GM10248 (cell line): ENCODE results near the gene SCAI.

Experiments
- CTCF ChIA-PET: fragments of 300-600 bp; sonication (Branson Sonifier 250); formaldehyde crosslinking; extraction: SDS; loops from one replicate; lab custom pipeline; 2021; ENCODE audit warnings: antibody characterized with exemption; lab: Yijun Ruan, JAX
- POLR2A ChIA-PET: fragments of 350-650 bp; sonication (Branson Sonifier 250); formaldehyde crosslinking; extraction: SDS; loops from one replicate; lab custom pipeline; 2020; ENCODE audit warnings: antibody characterized with exemption; lab: Yijun Ruan, JAX
- DNase-seq: peaks from one replicate; pipeline ENCODE4 v3.0.0; 2012; ENCODE audit errors: extremely low spot score
- TF ChIP-seq, protein P1 (sequence below): IDR thresholded peaks from 2 replicates; pipeline ENCODE4 v1.5.1; 2012; ENCODE audit warnings: mild to moderate bottlenecking, low read depth; ENCODE audit errors: extremely low read depth, missing control alignments, control extremely low read depth

The SCAI gene

DNA sequence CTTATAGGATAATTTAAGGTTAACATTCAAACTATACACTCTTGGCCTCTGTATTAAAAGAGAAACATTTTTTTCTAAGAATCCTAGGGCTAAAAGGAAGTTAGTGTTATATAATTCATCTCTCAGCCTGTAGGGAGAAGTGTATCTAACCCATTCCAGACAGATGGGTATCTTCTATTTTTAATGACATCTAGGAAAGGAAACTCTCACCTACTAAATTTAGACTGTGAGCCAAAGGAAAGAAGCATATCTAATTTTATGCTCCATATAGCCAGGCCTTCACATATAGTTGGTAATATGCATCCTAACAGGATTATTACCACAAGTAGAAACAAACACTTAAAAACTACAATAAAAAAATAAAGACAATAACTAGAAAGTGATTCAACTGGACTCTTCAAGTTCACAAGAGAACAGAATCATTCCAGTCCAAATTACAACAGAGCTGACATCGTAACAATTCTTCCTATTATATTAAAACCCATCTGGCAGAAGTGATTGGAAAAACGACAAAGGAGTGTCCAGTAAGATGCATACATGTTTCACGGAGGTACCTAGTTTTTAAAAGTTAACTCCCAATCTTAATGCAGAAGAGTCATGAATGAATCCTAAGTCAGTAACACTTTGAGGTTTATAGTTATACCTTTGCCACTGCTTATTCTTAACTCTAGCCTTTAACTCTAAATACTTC, 39.4 kb downstream of the SCAI start:
- no peak for DNase-seq
- TF ChIP-seq, protein P1, sequence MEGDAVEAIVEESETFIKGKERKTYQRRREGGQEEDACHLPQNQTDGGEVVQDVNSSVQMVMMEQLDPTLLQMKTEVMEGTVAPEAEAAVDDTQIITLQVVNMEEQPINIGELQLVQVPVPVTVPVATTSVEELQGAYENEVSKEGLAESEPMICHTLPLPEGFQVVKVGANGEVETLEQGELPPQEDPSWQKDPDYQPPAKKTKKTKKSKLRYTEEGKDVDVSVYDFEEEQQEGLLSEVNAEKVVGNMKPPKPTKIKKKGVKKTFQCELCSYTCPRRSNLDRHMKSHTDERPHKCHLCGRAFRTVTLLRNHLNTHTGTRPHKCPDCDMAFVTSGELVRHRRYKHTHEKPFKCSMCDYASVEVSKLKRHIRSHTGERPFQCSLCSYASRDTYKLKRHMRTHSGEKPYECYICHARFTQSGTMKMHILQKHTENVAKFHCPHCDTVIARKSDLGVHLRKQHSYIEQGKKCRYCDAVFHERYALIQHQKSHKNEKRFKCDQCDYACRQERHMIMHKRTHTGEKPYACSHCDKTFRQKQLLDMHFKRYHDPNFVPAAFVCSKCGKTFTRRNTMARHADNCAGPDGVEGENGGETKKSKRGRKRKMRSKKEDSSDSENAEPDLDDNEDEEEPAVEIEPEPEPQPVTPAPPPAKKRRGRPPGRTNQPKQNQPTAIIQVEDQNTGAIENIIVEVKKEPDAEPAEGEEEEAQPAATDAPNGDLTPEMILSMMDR: no peak
- CTCF ChIA-PET: no interaction called here
- POLR2A ChIA-PET: no interaction called here

- ChIA-PET CTCF (interaction anchor here (1.7 kb wide), 1 partner anchor 9 kb away, joined by 4 read pairs; no protein-coding TSS in a partner anchor), POLR2A (no interaction called here)
- DNase-seq: no peak
- TF ChIP-seq, protein P1: no peak
Measured at GRCh38 chr9:125103021-125103420, 40.3 kb downstream of the SCAI start.

- DNase-seq: no peak
- TF ChIP-seq, protein P1: no peak
- CTCF ChIA-PET: interaction anchor here (1.2 to 1.8 kb wide), 4 partner anchors 10 to 241 kb away, joined by 3 to 5 read pairs (median 4); partner anchors contain the start of gene SCAI
- POLR2A ChIA-PET: no interaction called here
Measured at GRCh38 chr9:125100822-125101221, 42.5 kb downstream of the SCAI start.

DNA sequence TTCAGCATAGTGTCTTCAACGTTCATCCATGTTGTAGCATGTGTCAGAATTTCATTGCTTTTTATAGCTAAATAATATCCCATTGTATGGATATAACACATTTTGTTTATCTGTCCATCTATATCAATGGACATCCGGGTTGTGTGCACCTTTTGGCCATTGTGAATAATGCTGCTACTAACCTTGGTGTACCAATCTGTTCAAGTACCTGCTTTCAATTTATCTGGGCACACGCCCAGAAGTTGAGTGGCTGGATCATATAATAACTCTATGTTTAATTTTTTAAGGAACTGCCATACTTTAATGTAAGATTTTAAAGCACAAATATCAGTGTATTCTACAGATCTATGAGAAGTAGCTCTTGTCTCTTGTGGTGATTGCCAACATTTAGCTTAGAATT, 43.5 kb downstream of the SCAI start:
- DNase-seq: no peak
- CTCF ChIA-PET: interaction anchor here (1.2 to 1.4 kb wide), 2 partner anchors 11 to 242 kb away, joined by 3 read pairs; no protein-coding TSS in a partner anchor
- TF ChIP-seq, protein P1: no peak
- POLR2A ChIA-PET: no interaction called here

DNA sequence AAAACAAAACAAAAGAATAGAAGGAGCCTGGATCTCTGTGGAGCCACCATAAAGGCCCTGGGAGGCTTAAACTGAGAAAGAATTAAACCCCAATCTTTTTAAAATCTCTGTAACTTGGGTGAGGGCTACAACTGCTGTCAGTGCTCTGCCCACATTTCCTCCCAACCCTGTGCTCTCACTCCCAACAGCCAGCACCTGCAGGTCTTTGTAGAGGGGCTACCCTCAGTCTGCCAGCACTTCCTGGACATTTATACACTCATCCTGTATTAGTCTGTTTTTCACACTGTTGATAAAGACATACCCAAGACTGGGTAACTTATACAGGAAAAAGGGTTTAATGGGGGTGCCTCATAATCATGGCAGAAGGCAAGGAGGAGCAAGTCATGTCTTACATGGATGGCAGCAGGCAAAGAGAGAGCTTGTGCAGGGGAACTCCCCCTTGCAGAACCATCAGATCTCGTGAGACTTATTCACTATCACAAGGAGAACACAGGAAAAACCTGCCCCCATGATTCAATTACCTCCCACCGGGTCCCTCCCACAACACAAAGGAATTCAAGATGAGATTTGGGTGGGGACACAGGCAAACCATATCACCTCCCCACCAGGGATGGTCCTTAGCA, 47.4 kb downstream of the SCAI start:
- ChIA-PET CTCF (no interaction called here), POLR2A (no interaction called here)
- TF ChIP-seq, protein P1: no peak
- no peak for DNase-seq

- ChIA-PET POLR2A (no interaction called here), CTCF (interaction anchor here (1.5 to 1.6 kb wide), 2 partner anchors 10 to 21 kb away, joined by 3 to 4 read pairs; no protein-coding TSS in a partner anchor)
- TF ChIP-seq, protein P1: no peak
- no peak for DNase-seq
Measured at GRCh38 chr9:125091121-125091520, 52.2 kb downstream of the SCAI start.
